Testis (tissue), 3 donors: ENCODE measurements around the gene BTBD6. TPM values are rescaled to one million over a fixed set of nuclear protein-coding genes. Genes with fewer than 3 reads are reported as not detected.

Experiments
- DNase-seq: peaks from one replicate; pipeline ENCODE4 v3.0.0-alpha.2; 2019
- H3K27ac ChIP-seq, 2 donors: fragments of 200-600 bp; sonication (generic); one replicate each; pipeline ENCODE4 v1.5.1; 2019
- H3K27me3 ChIP-seq: fragments of 200-600 bp; sonication (generic); one replicate; pipeline ENCODE4 v1.5.1; 2019
- H3K36me3 ChIP-seq: fragments of 200-600 bp; sonication (generic); one replicate; pipeline ENCODE4 v1.5.1; 2017; ENCODE audit warnings: low read depth; ENCODE audit errors: missing control alignments
- H3K4me1 ChIP-seq: fragments of 200-600 bp; sonication (generic); one replicate; pipeline ENCODE4 v1.5.1; 2019
- H3K4me3 ChIP-seq, 2 donors: fragments of 200-600 bp; sonication (generic); one replicate each; pipeline ENCODE4 v1.5.1; 2017 to 2019
- H3K9me3 ChIP-seq: fragments of 200-600 bp; sonication (generic); one replicate; pipeline ENCODE4 v1.5.1; 2017
- CTCF ChIP-seq, 3 experiments: fragments of 450-650 bp in 2 of 3; fragments of 200-600 bp in 1 of 3; sonication (generic) in 1 of 3; IDR thresholded peaks; one replicate each; pipeline ENCODE4 v1.5.1; 2016 to 2019; ENCODE audit warnings: antibody characterized with exemption in 3 of 3, mild to moderate bottlenecking in 2 of 3, moderate library complexity in 1 of 3
- POLR2A ChIP-seq: fragments of 450-650 bp; IDR thresholded peaks from one replicate; pipeline ENCODE4 v1.6.1; 2017; ENCODE audit warnings: antibody characterized with exemption, mild to moderate bottlenecking, moderate library complexity
- WGBS, 2 donors: methylation state at CpG; one replicate each; pipeline ENCODE4 v1.1.5; 2018; 5-methylcytosine and 5-hydroxymethylcytosine counted together
- intact Hi-C: fragments of 100-400 bp; cut with DNase I; formaldehyde crosslinking; loops from one replicate; pipeline ENCODE4 v1.15.1; 2023; ENCODE audit warnings: low total_unique reads
- polyA plus RNA-seq: library from polyadenylated mRNA; stranded (reverse); fragments of 350-450 nt; fragmentation: Illumina TruSeq; extraction: RNeasy Lipid Tissue Mini Kit (QIAGEN cat#74804); gene quantifications from one replicate; pipeline ENCODE4 v1.2.3, GENCODE V29; 2014; ENCODE audit warnings: low read depth, low replicate concordance; ENCODE audit not compliant: insufficient read depth
- total RNA-seq, 2 donors: library from RNA; depleted of rRNA; stranded (reverse); fragments of >200 nt; gene quantifications; one replicate each; pipeline ENCODE4 v1.2.3, GENCODE V29; 2016

Gene BTBD6
- total and polyA plus RNA-seq, 3 donors from 2014 or later: 84.1 to 120 (median 97.6) TPM

DNA sequence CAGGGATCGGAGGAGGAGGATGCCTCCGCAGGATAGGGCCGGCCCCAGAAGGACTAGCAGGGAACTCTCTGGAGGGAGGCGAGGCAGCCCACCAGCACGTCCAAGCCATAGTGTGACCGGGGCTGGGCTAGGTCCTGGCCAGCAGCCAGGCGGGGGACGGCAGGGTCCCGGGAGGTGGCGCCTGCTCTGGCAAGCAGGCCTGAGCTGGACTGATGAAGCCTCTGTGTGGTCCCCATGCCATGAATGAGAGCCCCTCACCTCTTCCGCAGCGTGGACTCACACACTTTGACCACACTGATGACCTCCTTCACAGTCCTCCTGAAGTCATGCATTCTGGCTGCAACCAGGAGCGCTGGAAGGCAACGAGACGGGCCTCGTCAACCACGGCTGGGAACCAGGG is 19.8 kb upstream of the BTBD6 start:
- Histone ChIP-seq H3K4me3 (no peak overlapping the region), H3K36me3 (no peaks in the 10 kb centered on the region), H3K9me3 (no peaks in the 10 kb centered on the region), H3K27ac (no peak overlapping the region), H3K4me1 (no peaks in the 10 kb centered on the region), H3K27me3 (no peaks in the 10 kb centered on the region)
- TF ChIP-seq CTCF (IDR thresholded peaks at IDR 0.05) (no peak), POLR2A (no peak)
- WGBS, 2 donors: 59 to 79% methylated on average over 17 of the region's 17 CpGs
- intact Hi-C loops: no loop called here
- no peak for DNase-seq

DNA sequence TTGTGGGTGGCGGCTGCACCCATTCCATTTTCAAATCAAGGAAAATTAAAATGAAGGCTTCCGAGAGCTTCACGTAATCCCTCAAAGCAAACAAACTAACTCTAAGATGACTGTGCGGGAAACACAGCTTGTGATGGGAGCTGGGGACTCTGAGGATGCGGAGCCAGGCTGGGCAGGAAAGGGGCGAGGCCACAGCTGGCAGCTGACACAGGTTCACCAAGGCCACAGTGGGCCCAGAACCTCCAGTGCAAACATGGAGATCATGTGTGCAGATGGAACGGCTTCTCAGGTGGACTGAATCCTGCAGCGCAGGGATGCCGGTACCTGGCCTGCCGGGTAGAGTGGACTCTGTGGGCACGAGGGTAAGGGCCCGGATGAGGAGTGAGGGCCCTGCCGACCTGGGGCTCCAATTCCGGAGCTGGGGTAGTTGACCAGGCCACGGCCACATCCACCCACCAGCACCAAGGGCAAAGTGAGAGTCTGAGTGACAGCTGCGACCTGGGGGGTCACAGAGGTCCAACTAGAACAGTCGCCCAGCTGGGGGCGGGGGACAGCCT is 19.2 kb upstream of the BTBD6 start:
- no peak overlapping the region for H3K27ac ChIP-seq
- no peak for DNase-seq
- H3K36me3 ChIP-seq: no peaks in the 10 kb centered on the region
- H3K9me3 ChIP-seq: no peaks in the 10 kb centered on the region
- TF ChIP-seq CTCF (IDR thresholded peaks at IDR 0.05) (no peak), POLR2A (no peak)
- intact Hi-C loops: no loop called here
- 90% methylated on average over 15 to 17 of the region's 18 CpGs for WGBS, 2 donors
- H3K27me3 ChIP-seq: no peaks in the 10 kb centered on the region
- H3K4me3 ChIP-seq: no peak overlapping the region
- no peaks in the 10 kb centered on the region for H3K4me1 ChIP-seq

GRCh38 chr14:105240811-105241576 is 7.3 kb upstream of the BTBD6 start:
- no peaks in the 10 kb centered on the region for H3K9me3 ChIP-seq
- DNase-seq: no peak
- no peaks in the 10 kb centered on the region for H3K27me3 ChIP-seq
- no peaks in the 10 kb centered on the region for H3K36me3 ChIP-seq
- TF ChIP-seq CTCF (IDR thresholded peaks at IDR 0.05): no peak
- TF ChIP-seq POLR2A: no peak
- intact Hi-C loops: no loop called here
- H3K4me1 ChIP-seq: no peaks in the 10 kb centered on the region
- 96 to 100% methylated on average over 2 to 27 of the region's 31 CpGs for WGBS, 2 donors
- H3K27ac ChIP-seq: no peak overlapping the region
- no peak overlapping the region for H3K4me3 ChIP-seq

DNA sequence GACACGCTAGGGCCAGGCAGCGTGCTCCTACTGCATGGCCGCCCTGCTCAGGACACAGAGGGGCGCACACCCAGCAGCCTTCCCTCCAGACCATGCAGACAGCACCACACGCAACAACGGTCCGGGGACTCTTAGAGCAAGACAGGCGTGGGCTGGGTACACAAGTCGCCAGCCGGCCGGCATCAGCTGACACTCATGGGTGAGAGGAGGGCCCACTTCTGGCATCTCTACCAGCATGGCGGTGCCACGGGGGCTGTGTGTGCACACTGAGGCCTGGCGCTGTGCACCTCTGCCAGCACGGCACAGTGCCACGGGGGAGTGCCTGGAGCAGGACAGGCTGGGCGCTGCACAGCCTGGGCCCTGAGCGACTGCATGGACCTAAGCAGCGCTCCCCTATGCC is 6.7 kb upstream of the BTBD6 start:
- no peak for TF ChIP-seq CTCF (IDR thresholded peaks at IDR 0.05)
- no peak for TF ChIP-seq POLR2A
- H3K36me3 ChIP-seq: no peaks in the 10 kb centered on the region

GRCh38 chr14:105244334-105244733 is 4.0 kb upstream of the BTBD6 start:
- H3K4me3 ChIP-seq: no peak overlapping the region
- H3K36me3 ChIP-seq: no peaks in the 10 kb centered on the region
- H3K27ac ChIP-seq: no peak overlapping the region
- no peaks in the 10 kb centered on the region for H3K9me3 ChIP-seq
- intact Hi-C loops: no loop called here
- WGBS, 2 donors: 82 to 88% methylated on average over 10 of the region's 10 CpGs
- H3K27me3 ChIP-seq: no peaks in the 10 kb centered on the region
- TF ChIP-seq POLR2A (no peak), CTCF (IDR thresholded peaks at IDR 0.05) (no peak)
- H3K4me1 ChIP-seq: peaks cover 6% of the 10 kb centered on the region
- no peak for DNase-seq

More for the DNA sequence above, 6.7 kb upstream of the BTBD6 start:
- no peak overlapping the region for H3K4me3 ChIP-seq
- no peak overlapping the region for H3K27ac ChIP-seq
- no peaks in the 10 kb centered on the region for H3K27me3 ChIP-seq
- H3K4me1 ChIP-seq: no peaks in the 10 kb centered on the region
- no peak for DNase-seq
- 91 to 93% methylated on average over 6 to 8 of the region's 19 CpGs for WGBS, 2 donors
- no peaks in the 10 kb centered on the region for H3K9me3 ChIP-seq
- intact Hi-C loops: no loop called here
